Measurements from ENCODE around the gene CRY2. TPM values are rescaled to one million over a fixed set of nuclear protein-coding genes. Genes with fewer than 3 reads are reported as not detected.
A peak's percentile ranks its signal among the peaks of the same experiment; 100 is the strongest.
"Not testable (repeated sequence)": the region's sequence is repeated elsewhere in the genome, so short reads cannot be mapped to it uniquely, and the experiment has no call there.

Gene CRY2
- polyA plus RNA-seq, 4 donors = 6.7 to 23.1 (median 10.1) TPM

DNA sequence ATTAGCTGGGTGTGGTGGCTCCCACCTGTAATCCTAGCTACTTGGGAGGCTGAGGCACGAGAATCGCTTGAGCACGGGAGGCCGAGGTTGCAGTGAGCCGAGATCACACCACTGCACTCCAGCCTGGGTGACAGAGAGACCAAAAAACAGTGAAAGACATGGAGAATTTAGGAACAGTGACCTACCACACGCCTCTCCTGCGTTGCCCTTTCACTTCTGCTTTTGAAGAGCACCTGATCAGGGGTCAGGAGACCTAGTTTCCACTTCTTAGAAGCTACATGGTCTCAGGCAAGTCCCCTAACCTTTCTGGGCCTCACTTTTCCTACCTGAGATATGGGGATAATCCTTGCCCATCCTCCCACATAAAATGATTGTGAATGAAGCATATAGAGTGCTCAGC, 30.1 kb upstream of the CRY2 start:
- Histone ChIP-seq H3K36me3 (ENCODE audit: control insufficient read depth in 3 of 3, insufficient read depth in 2 of 3, low read depth in 1 of 3, low read length in 3 of 3) (peaks cover 0 to 8% (median 0%) of the 10 kb centered on the region in 3 donors), H3K4me1 (ENCODE audit: control insufficient read depth in 3 of 3, insufficient read depth in 2 of 3, low read depth in 1 of 3, low read length in 2 of 3) (no peaks in the 10 kb centered on the region), H3K27ac (ENCODE audit: low read depth in 1 of 3, low read length in 2 of 3) (no peak overlapping the region), H3K9me3 (ENCODE audit: control insufficient read depth in 2 of 2, insufficient read depth in 1 of 2, low read depth in 1 of 2, low read length in 1 of 2) (no peaks in the 10 kb centered on the region), H3K27me3 (ENCODE audit: control insufficient read depth in 3 of 3, insufficient read depth in 3 of 3, low read length in 3 of 3) (no peaks in the 10 kb centered on the region), H3K4me3 (ENCODE audit: low read depth in 1 of 3, low read length in 3 of 3) (no peak overlapping the region)
- 91 to 97% (median 92%) methylated on average over 7 of the region's 7 CpGs for WGBS, 3 donors
- no peak for FAIRE-seq
- no peak for DNase-seq

GRCh38 chr11:45818961-45819605, 28.2 kb upstream of the CRY2 start:
- H3K27me3 ChIP-seq (ENCODE audit: control insufficient read depth in 3 of 3, insufficient read depth in 3 of 3, low read length in 3 of 3) = no peaks in the 10 kb centered on the region
- no peaks in the 10 kb centered on the region for H3K36me3 ChIP-seq (ENCODE audit: control insufficient read depth in 3 of 3, insufficient read depth in 2 of 3, low read depth in 1 of 3, low read length in 3 of 3)
- no peaks in the 10 kb centered on the region for H3K9me3 ChIP-seq (ENCODE audit: control insufficient read depth in 2 of 2, insufficient read depth in 1 of 2, low read depth in 1 of 2, low read length in 1 of 2)
- no peak for DNase-seq
- no peak for FAIRE-seq
- no peak overlapping the region for H3K4me3 ChIP-seq (ENCODE audit: low read depth in 1 of 3, low read length in 3 of 3)
- H3K27ac ChIP-seq (ENCODE audit: low read depth in 1 of 3, low read length in 2 of 3) = no peak overlapping the region
- peaks cover 0 to 6% (median 0%) of the 10 kb centered on the region in 3 donors for H3K4me1 ChIP-seq (ENCODE audit: control insufficient read depth in 3 of 3, insufficient read depth in 2 of 3, low read depth in 1 of 3, low read length in 2 of 3)
- 85 to 92% (median 89%) methylated on average over 6 of the region's 6 CpGs for WGBS, 3 donors

GRCh38 chr11:45820211-45820857, 26.9 kb upstream of the CRY2 start:
- FAIRE-seq = no peak
- Histone ChIP-seq H3K4me3 (ENCODE audit: low read depth in 1 of 3, low read length in 3 of 3) (no peak overlapping the region), H3K27me3 (ENCODE audit: control insufficient read depth in 3 of 3, insufficient read depth in 3 of 3, low read length in 3 of 3) (no peaks in the 10 kb centered on the region), H3K36me3 (ENCODE audit: control insufficient read depth in 3 of 3, insufficient read depth in 2 of 3, low read depth in 1 of 3, low read length in 3 of 3) (no peaks in the 10 kb centered on the region), H3K27ac (ENCODE audit: low read depth in 1 of 3, low read length in 2 of 3) (no peak overlapping the region), H3K9me3 (ENCODE audit: control insufficient read depth in 2 of 2, insufficient read depth in 1 of 2, low read depth in 1 of 2, low read length in 1 of 2) (no peaks in the 10 kb centered on the region), H3K4me1 (ENCODE audit: control insufficient read depth in 3 of 3, insufficient read depth in 2 of 3, low read depth in 1 of 3, low read length in 2 of 3) (peaks cover 0 to 6% (median 0%) of the 10 kb centered on the region in 3 donors)
- WGBS, 3 donors = 89 to 93% (median 90%) methylated on average over 5 of the region's 5 CpGs
- DNase-seq = no peak

DNA sequence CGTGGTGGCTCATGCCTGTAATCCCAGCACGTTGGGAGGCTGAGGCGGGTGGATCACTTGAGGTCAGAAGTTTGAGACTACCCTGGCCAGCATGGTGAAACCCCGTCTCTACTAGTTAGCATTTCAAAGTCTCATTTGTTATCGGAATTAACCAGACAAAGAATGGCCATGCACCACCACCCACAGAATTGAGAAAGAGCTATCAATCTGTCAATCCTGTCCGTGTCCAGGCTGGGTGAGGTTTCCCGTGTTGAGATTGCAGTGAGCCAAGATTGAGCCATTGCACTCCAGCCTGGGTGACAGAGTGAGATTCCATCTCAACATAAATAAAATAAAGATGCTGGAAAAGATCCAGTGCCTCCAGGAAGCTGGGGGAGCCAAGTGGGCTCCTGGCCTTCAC, 20.8 kb upstream of the CRY2 start:
- DNase-seq; H3K4me3 ChIP-seq (ENCODE audit: low read depth in 1 of 3, low read length in 3 of 3); H3K9me3 ChIP-seq (ENCODE audit: control insufficient read depth in 2 of 2, insufficient read depth in 1 of 2, low read depth in 1 of 2, low read length in 1 of 2); H3K36me3 ChIP-seq (ENCODE audit: control insufficient read depth in 3 of 3, insufficient read depth in 2 of 3, low read depth in 1 of 3, low read length in 3 of 3); H3K27ac ChIP-seq (ENCODE audit: low read depth in 1 of 3, low read length in 2 of 3); H3K4me1 ChIP-seq (ENCODE audit: control insufficient read depth in 3 of 3, insufficient read depth in 2 of 3, low read depth in 1 of 3, low read length in 2 of 3); H3K27me3 ChIP-seq (ENCODE audit: control insufficient read depth in 3 of 3, insufficient read depth in 3 of 3, low read length in 3 of 3): not testable (repeated sequence)
- FAIRE-seq = peak; percentile 99
- WGBS, 3 donors = 29 to 43% (median 41%) methylated on average over 7 of the region's 7 CpGs

GRCh38 chr11:45827123-45827522, 20.2 kb upstream of the CRY2 start:
- H3K36me3 ChIP-seq (ENCODE audit: control insufficient read depth in 3 of 3, insufficient read depth in 2 of 3, low read depth in 1 of 3, low read length in 3 of 3) = no peaks in the 10 kb centered on the region
- FAIRE-seq (no peak), DNase-seq (no peak)
- H3K27me3 ChIP-seq (ENCODE audit: control insufficient read depth in 3 of 3, insufficient read depth in 3 of 3, low read length in 3 of 3) = peaks cover 0 to 4% (median 0%) of the 10 kb centered on the region in 3 donors
- H3K4me3 ChIP-seq (ENCODE audit: low read depth in 1 of 3, low read length in 3 of 3) = no peak overlapping the region
- H3K27ac ChIP-seq (ENCODE audit: low read depth in 1 of 3, low read length in 2 of 3) = no peak overlapping the region
- peaks cover 0 to 6% (median 0%) of the 10 kb centered on the region in 3 donors for H3K4me1 ChIP-seq (ENCODE audit: control insufficient read depth in 3 of 3, insufficient read depth in 2 of 3, low read depth in 1 of 3, low read length in 2 of 3)
- peaks cover 0 to 4% of the 10 kb centered on the region in 2 donors for H3K9me3 ChIP-seq (ENCODE audit: control insufficient read depth in 2 of 2, insufficient read depth in 1 of 2, low read depth in 1 of 2, low read length in 1 of 2)
- WGBS, 3 donors = 91 to 94% (median 93%) methylated on average over 4 of the region's 4 CpGs

GRCh38 chr11:45828996-45829395, 18.3 kb upstream of the CRY2 start:
- 66 to 73% (median 67%) methylated on average over 4 of the region's 4 CpGs for WGBS, 3 donors

DNA sequence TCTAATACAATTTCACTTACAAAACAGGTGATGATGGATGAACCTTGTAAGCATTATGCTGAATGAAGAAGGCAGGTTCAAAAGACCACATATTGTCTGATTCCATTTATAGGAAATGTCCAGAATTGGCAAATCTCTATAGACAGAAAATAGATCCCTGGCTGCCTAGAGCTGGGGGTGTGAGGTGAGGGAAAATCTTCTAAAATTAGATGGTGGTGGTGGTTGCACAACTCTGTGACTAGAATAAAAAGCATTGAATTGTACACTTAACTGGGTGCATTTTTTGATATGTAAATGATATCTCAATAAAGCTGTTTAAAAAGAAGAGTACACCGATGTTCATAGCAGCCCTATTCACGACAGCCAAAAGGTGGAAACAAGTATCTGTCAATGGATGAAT, 16.7 kb upstream of the CRY2 start:
- FAIRE-seq (no peak), DNase-seq (no peak)
- Histone ChIP-seq H3K27ac (ENCODE audit: low read depth in 1 of 3, low read length in 2 of 3) (no peak overlapping the region), H3K27me3 (ENCODE audit: control insufficient read depth in 3 of 3, insufficient read depth in 3 of 3, low read length in 3 of 3) (peaks cover 0 to 4% (median 0%) of the 10 kb centered on the region in 3 donors), H3K4me3 (ENCODE audit: low read depth in 1 of 3, low read length in 3 of 3) (no peak overlapping the region), H3K4me1 (ENCODE audit: control insufficient read depth in 3 of 3, insufficient read depth in 2 of 3, low read depth in 1 of 3, low read length in 2 of 3) (no peaks in the 10 kb centered on the region), H3K36me3 (ENCODE audit: control insufficient read depth in 3 of 3, insufficient read depth in 2 of 3, low read depth in 1 of 3, low read length in 3 of 3) (no peaks in the 10 kb centered on the region), H3K9me3 (ENCODE audit: control insufficient read depth in 2 of 2, insufficient read depth in 1 of 2, low read depth in 1 of 2, low read length in 1 of 2) (peaks cover 0 to 4% of the 10 kb centered on the region in 2 donors)
- 90 to 95% (median 92%) methylated on average over 2 of the region's 2 CpGs for WGBS, 3 donors

More at GRCh38 chr11:45828996-45829395, 18.3 kb upstream of the CRY2 start:
- H3K4me3 ChIP-seq (ENCODE audit: low read depth in 1 of 3, low read length in 3 of 3) = no peak overlapping the region
- no peak for DNase-seq
- H3K4me1 ChIP-seq (ENCODE audit: control insufficient read depth in 3 of 3, insufficient read depth in 2 of 3, low read depth in 1 of 3, low read length in 2 of 3) = peaks cover 0 to 1% (median 0%) of the 10 kb centered on the region in 3 donors
- no peak for FAIRE-seq
- H3K27ac ChIP-seq (ENCODE audit: low read depth in 1 of 3, low read length in 2 of 3) = no peak overlapping the region
- H3K9me3 ChIP-seq (ENCODE audit: control insufficient read depth in 2 of 2, insufficient read depth in 1 of 2, low read depth in 1 of 2, low read length in 1 of 2) = peaks cover 0 to 4% of the 10 kb centered on the region in 2 donors
- H3K36me3 ChIP-seq (ENCODE audit: control insufficient read depth in 3 of 3, insufficient read depth in 2 of 3, low read depth in 1 of 3, low read length in 3 of 3) = no peaks in the 10 kb centered on the region
- peaks cover 0 to 4% (median 0%) of the 10 kb centered on the region in 3 donors for H3K27me3 ChIP-seq (ENCODE audit: control insufficient read depth in 3 of 3, insufficient read depth in 3 of 3, low read length in 3 of 3)

GRCh38 chr11:45832811-45833441, 14.3 kb upstream of the CRY2 start:
- H3K27ac ChIP-seq (ENCODE audit: low read depth in 1 of 3, low read length in 2 of 3) = no peak overlapping the region
- FAIRE-seq (no peak), DNase-seq (no peak)
- H3K4me1 ChIP-seq (ENCODE audit: control insufficient read depth in 3 of 3, insufficient read depth in 2 of 3, low read depth in 1 of 3, low read length in 2 of 3) = no peaks in the 10 kb centered on the region
- no peaks in the 10 kb centered on the region for H3K9me3 ChIP-seq (ENCODE audit: control insufficient read depth in 2 of 2, insufficient read depth in 1 of 2, low read depth in 1 of 2, low read length in 1 of 2)
- H3K4me3 ChIP-seq (ENCODE audit: low read depth in 1 of 3, low read length in 3 of 3) = no peak overlapping the region
- 84 to 89% (median 88%) methylated on average over 9 of the region's 9 CpGs for WGBS, 3 donors
- no peaks in the 10 kb centered on the region for H3K36me3 ChIP-seq (ENCODE audit: control insufficient read depth in 3 of 3, insufficient read depth in 2 of 3, low read depth in 1 of 3, low read length in 3 of 3)
- H3K27me3 ChIP-seq (ENCODE audit: control insufficient read depth in 3 of 3, insufficient read depth in 3 of 3, low read length in 3 of 3) = no peaks in the 10 kb centered on the region
